AG20443 (cell line): ENCODE measurements around the gene SLC9A8.
A peak's percentile ranks its signal among the peaks of the same experiment; 100 is the strongest.
"Not testable (repeated sequence)": the region's sequence is repeated elsewhere in the genome, so short reads cannot be mapped to it uniquely, and the experiment has no call there.

ENCODE experiments used
- DNase-seq: peaks from one replicate; pipeline ENCODE4 v3.0.0; 2012; ENCODE audit warnings: low spot score, mixed read lengths

The SLC9A8 gene

GRCh38 chr20:49812507-49813304 lies at the start of gene SLC9A8:
SLC9A8 (plus strand) TSS chr20:49812828; CDS start chr20:49812923, 95 bp downstream.
- DNase-seq: peak; percentile 89

DNA sequence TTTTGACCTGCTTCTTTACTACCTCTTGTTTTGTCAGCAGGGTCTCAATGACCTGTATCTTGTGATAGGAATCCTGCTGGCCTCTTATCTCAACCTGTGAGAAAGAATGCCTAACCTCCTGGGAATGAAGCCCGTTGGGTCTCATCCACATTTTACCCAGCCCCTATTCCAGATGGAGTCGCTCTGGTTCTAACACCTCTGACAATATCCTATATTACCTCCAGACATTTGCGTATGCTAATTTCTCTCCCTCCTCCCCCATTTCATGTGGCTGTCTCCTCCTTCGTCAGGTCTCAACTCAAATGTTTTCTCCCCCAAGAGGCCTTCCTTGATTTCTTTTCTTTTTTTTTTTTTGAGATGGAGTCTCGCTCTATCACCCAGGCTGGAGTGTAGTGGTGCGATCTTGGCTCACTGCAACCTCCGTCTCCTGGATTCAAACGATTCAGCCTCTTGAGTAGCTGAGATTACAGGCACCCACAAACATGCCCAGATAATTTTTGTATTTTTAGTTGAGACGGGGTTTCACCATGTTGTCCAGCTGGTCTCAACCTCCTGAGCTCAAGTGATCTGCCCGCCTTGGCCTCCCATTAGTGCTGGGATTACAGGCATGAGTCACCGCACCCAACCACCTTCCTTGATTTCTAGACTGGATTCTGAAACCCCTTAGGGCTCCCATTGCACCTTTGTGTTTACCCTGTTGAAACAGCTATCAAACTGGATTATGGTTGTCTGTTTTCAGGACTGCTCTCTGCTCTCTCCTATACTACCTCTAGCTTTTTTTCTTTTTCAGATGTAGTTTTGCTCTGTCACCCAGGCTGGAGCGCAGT lies 49.5 kb upstream of the SLC9A8 start:
- no peak for DNase-seq

DNA sequence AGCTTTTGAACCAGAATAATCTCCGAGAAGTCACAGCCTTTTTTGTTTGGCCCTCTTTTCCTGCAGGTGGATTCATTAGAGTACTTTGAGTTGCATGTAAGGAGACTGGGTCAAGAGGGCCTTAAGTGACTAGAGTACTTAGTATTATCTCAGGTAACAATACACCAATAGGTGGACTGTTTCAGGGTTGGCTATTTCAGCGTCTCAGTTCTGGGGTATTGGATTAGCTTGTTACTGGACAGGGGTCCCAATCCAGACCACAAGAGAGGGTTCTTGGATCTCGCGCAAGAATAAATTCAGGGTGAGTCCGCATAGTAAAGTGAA lies 47.3 kb upstream of the SLC9A8 start:
- DNase-seq: no peak

- no peak for DNase-seq
Measured at GRCh38 chr20:49765846-49766541, 46.6 kb upstream of the SLC9A8 start.

DNA sequence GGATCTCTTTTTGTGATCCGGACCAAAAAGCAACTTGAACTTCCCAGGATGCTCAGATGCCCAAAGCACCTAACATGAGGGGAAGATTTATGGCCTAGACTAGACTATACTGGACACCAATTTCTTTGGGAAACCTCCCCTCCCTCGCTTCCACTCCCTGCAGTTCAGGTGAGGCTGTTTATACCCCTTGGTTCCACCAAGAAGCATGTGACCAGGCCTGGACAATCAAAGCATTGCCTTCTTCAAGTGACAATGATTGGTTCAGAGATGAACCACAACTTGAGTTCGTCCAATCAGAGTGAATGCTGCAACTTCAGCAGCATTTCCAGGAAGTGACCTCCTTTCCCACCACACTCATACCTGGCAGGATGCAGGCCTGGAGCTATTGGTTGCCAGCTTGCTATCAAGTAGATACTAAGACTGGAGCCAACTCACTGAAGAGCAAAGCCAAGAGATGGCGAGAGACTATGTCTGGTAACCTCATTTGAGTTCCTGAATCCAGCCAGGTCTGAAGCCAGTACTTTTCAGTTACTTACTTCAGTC lies 45.6 kb upstream of the SLC9A8 start:
- no peak for DNase-seq

GRCh38 chr20:49768204-49769047 lies 44.2 kb upstream of the SLC9A8 start:
- DNase-seq: peak; percentile 69

- DNase-seq: no peak
Measured at GRCh38 chr20:49769048-49769581, 43.5 kb upstream of the SLC9A8 start.

DNA sequence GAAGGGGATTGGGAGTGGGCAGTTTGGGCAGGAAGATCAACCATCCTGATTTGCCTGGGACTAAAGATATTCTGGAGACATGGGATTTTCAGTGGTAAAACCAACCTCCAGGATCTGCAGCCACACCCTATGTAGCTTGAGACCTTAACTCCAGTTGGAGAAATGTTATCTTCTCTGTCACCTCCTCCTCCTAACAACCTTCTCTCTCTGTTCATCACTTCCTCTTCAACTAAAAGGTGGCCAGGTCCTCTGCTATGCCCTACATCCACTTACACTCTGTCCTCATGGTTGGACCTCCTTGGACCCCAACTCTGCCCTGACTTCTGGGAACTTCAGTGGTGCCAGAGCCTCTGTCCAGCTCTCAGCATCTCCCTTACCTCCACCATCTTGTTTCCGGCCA lies 42.0 kb upstream of the SLC9A8 start:
- no peak for DNase-seq

DNA sequence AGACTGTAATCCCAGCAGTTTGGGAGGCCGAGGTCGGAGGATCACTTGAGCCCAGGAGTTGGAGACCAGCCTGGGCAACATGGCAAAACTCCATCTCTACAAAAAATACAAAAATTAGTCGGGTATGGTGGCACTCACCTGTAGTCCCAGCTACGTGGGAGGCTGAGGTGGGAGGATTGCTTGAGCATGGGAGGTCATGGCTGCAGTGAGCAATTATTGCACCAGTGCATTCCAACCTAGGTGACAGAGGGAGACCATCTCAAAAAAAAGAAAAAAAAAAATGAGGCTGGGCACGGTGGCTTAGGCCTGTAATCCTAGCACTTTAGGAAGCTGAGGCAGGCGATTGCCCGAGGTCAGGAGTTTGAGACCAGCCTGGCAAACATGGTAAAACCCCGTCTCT lies 38.4 kb upstream of the SLC9A8 start:
- not testable (repeated sequence) for DNase-seq

DNA sequence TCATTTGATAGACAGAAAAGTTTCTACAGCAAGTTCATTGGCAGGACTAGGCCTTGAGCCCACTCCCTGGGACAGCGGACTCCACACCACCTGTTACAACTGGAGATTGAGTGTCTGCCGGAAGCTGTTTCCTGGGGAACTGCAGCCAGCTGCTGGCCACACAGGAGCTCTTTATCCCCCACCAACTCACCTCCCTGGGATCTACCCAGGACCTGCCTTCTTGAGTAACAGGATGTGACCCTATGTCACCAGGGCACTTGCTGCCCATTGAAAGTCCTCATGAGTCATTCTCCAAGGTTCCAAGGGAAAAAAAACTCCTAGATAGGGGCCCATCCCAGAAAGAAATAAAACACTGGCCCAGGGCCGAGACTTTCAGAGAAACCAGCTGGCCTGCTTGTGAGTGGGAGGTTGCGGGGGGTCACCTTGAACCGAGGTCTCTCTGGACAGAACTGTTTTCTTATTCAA lies 37.4 kb upstream of the SLC9A8 start:
- DNase-seq: peak; percentile 64

DNA sequence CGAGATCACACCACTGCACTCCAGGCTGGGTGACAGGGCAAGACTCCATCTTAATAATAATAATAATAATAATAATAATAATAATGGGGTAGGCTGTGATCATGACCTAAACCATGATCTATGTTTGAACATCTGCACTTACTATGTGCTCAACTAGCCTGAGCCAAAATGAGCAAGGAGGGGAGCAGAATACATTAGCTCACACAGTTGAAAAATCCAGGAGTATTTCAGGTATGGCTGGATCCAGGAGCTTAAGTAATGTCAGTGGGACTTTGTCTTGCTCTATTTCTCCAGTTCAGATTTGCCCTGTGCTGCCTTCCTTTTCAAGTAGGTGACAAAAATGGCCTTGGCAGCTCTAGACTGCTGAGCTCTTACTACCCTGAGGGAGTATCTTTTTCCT lies 32.7 kb upstream of the SLC9A8 start:
- DNase-seq: no peak

GRCh38 chr20:49781676-49782075 lies 31.0 kb upstream of the SLC9A8 start:
- DNase-seq: no peak

- not testable (repeated sequence) for DNase-seq
Measured at GRCh38 chr20:49782439-49782838, 30.2 kb upstream of the SLC9A8 start.

GRCh38 chr20:49783021-49783995 lies 29.3 kb upstream of the SLC9A8 start:
- DNase-seq: not testable (repeated sequence)

- DNase-seq: no peak
Measured at GRCh38 chr20:49784291-49784690, 28.3 kb upstream of the SLC9A8 start.

- DNase-seq: no peak
Measured at GRCh38 chr20:49785149-49785851, 27.3 kb upstream of the SLC9A8 start.

DNA sequence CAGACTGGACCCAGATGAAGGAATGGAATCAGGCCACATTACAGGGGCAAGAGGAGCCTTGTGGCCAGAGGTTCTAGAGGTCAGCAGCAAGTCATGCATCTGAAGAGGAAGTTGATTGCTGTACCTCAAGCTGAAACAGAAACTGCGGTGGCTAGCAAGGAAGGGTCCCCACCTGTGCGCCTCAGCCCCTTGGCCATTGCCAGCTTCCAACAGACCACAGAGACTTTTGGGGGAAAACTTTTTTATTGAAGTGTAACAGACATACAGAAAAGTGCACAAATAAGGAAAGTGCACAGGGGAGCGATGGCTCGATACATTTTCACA lies 26.8 kb upstream of the SLC9A8 start:
- no peak for DNase-seq

- no peak for DNase-seq
Measured at GRCh38 chr20:49786196-49786595, 26.4 kb upstream of the SLC9A8 start.

DNA sequence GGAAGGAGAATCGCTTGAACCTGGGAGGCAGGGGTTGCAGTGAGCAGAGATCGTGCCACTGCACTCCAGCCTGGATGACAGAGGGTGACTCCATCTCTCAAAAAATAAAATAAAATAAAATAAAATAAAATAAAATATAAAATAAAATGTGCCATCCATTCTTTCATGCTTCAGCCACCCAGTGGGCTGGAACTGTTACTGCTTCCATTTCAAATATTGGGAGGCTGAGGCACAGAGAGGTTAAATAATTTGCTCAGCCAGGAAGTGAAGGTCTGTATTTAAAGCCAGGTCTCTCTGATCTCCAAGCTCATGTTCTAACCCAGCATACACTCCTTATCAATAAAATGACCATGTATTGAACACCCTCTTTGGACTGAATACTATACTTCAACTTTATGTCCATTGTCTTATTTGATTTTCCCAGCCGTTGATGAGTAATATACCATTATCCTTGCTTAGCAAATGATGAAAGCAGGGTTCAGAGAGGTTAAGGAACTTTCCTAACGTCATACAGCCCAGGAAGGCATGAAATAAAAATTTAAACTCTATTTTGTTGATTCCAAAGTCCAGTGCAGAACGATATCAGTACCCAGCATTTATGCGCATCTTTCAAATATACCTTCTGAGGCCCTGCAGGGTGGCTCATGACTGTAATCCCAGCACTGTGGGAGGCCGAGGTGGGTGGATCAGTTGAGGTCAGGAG lies 25.8 kb upstream of the SLC9A8 start:
- DNase-seq: no peak
